Nephron progenitor cell (in vitro differentiated cells): Measurements from ENCODE around the gene IL17RB.

Experiments used
- DNase-seq: peaks from one replicate; pipeline ENCODE4 v3.0.0; 2021
- H3K27ac Mint-ChIP-seq: 2 replicates; pipeline ENCODE4 v1.8.0; 2021; ENCODE audit warnings: mild to moderate bottlenecking, moderate library complexity, mixed read lengths
- H3K27me3 Mint-ChIP-seq: 2 replicates; pipeline ENCODE4 v1.8.0; 2021; ENCODE audit warnings: mild to moderate bottlenecking, low read depth, mixed read lengths; ENCODE audit not compliant: poor library complexity
- H3K36me3 Mint-ChIP-seq: 2 replicates; pipeline ENCODE4 v1.8.0; 2021; ENCODE audit warnings: low read depth, mixed read lengths
- H3K4me1 Mint-ChIP-seq: 2 replicates; pipeline ENCODE4 v1.8.0; 2021; ENCODE audit warnings: mixed read lengths
- H3K4me3 Mint-ChIP-seq: 2 replicates; pipeline ENCODE4 v1.8.0; 2021; ENCODE audit warnings: mild to moderate bottlenecking, moderate library complexity, mixed read lengths
- H3K9me3 Mint-ChIP-seq: 2 replicates; pipeline ENCODE4 v1.8.0; 2021; ENCODE audit warnings: mild to moderate bottlenecking, moderate library complexity, mixed read lengths
- TF ChIP-seq, protein P1 (sequence below): fragments of 200-600 bp; sonication (generic); IDR thresholded peaks from 2 replicates; pipeline ENCODE4 v1.5.0; 2021; ENCODE audit warnings: antibody characterized with exemption

Gene IL17RB

DNA sequence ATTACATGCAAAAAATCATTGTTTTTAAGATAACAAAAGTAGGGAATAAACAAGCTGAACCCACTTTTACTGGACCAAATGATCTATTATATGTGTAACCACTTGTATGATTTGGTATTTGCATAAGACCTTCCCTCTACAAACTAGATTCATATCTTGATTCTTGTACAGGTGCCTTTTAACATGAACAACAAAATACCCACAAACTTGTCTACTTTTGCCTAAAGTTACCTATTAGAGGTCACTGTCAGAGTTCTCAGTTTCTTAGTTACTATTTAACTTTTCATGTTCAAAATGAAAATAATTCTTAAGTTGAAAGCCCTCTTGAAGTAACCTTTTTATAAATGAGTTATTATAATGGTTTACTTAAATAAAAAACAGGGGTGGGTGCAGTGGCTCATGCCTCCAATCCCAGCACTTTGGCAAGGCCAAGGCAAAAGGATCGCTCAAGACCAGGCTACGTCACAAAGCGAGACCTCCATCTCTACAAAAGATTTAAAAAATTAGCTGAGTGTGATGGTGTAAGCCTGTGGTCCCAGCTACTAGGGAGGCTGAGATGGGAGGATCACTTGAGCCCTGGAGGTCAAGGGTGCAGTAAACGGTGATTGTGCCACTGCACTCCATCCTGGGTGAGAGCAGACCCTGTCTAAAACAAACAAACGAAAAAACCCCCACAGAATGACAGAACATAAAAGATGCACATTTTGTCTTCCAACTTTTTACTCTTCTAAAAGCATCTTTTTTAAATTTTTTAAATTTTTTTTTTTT, 19.5 kb downstream of the IL17RB start:
- Mint-ChIP-seq H3K4me1 (peaks cover 6% of the 10 kb centered on the region), H3K27ac (no peak overlapping the region), H3K36me3 (peaks cover 71% of the 10 kb centered on the region), H3K9me3 (no peaks in the 10 kb centered on the region), H3K4me3 (no peak overlapping the region), H3K27me3 (no peaks in the 10 kb centered on the region)
- DNase-seq, result no peak
- TF ChIP-seq, protein P1, sequence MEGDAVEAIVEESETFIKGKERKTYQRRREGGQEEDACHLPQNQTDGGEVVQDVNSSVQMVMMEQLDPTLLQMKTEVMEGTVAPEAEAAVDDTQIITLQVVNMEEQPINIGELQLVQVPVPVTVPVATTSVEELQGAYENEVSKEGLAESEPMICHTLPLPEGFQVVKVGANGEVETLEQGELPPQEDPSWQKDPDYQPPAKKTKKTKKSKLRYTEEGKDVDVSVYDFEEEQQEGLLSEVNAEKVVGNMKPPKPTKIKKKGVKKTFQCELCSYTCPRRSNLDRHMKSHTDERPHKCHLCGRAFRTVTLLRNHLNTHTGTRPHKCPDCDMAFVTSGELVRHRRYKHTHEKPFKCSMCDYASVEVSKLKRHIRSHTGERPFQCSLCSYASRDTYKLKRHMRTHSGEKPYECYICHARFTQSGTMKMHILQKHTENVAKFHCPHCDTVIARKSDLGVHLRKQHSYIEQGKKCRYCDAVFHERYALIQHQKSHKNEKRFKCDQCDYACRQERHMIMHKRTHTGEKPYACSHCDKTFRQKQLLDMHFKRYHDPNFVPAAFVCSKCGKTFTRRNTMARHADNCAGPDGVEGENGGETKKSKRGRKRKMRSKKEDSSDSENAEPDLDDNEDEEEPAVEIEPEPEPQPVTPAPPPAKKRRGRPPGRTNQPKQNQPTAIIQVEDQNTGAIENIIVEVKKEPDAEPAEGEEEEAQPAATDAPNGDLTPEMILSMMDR, result no peak

DNA sequence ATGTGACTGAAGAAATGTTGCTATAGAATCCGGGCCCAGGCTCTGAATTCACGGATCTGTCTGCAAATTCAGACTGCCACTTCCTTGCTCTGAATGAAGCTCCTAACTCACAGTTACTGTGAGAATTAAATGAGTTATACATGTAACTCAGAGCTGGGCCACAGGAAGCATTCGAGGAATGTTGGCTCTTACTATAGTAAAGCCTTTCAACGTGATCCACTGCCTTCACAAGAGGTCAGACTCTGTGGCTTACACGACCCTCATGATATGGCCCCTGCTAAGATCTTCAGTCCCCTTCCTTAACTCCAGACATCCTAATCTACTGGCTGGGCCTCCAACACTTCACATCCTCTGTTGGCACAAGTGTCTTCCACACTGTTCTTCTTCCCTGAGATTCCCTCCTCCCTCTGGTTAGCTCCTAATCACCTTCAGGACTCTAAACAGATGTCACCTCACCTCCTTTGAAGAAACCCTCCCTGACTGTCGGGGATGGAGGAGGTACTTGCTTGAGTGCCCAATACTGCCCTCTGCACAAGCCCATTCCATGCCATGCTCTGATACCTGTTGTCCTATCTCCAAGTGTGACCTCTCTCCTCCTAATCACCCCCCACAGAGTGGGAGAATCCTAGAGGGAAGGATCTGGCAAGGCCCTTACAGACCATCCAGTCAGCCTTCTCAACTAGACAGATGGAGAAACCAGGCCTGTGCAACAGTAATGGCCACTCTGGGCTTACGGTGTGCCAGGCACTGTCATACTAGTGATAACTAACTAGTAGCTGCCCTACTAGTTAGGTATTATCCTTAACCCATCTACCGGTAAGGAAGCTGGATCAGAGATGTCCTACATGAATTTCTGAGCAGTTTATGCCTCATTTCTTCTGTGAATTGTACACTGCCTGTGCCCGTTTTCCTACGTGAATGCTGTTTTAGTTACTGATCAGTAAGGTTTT, 34.3 kb downstream of the IL17RB start:
- H3K36me3 Mint-ChIP-seq, result peaks cover 48% of the 10 kb centered on the region
- no peak for DNase-seq
- peak overlapping the region; percentile 95 for H3K4me3 Mint-ChIP-seq
- H3K9me3 Mint-ChIP-seq, result no peaks in the 10 kb centered on the region
- H3K27me3 Mint-ChIP-seq, result peaks cover 3% of the 10 kb centered on the region
- H3K27ac Mint-ChIP-seq, result peak overlapping the region; percentile 70
- peaks cover 20% of the 10 kb centered on the region for H3K4me1 Mint-ChIP-seq
- TF ChIP-seq, protein P1, result no peak

DNA sequence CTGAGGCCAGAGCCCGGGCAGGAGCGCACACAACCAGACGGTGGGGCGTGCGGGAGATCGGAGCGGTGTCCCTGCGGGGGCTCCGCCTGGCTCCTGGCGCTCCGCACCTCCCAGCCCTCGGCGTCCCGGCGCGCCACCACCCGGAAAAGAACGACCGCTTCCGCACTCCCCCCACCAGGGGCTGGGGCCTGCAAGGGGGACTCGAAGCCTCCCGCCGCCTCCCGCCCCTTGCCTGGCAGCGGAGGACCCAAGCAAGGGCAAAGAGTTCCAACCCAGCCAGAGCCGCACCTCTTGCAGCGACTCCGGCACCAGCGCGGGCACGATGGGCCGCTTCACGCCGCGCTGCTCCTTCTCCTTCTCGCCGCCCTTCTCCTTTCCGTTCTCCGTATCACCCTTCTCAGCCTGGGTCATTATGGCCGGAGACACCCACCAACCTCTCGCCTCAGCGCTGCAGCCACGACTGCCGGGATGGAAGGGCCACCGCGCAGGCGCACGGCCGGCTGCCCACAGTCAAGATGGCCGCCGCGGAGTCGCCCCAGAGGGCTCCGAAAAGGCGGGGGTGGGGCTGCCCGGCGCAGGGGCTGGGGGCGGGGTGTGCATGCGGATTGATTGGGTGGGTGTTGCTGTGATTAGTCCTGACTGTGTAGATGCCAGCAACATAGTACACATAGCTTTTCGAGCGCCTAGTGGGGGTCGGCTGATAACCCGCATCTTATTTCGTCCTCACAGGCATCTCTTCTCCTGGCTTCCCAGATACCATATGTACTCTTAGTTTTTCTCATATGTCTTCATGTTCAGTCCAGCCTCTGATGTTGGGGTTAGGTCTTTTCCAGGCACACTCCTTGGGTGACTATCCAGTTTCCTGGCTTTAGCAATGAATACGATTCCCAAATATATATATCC, 35.6 kb downstream of the IL17RB start, which contains the start of gene ACTR8:
Gene ACTR8 (minus strand): TSS at position 462 of the 903 bp plus-strand sequence. CDS start 51 bp downstream, at position 411.
- Mint-ChIP-seq H3K27me3 (peaks cover 3% of the 10 kb centered on the region), H3K4me1 (peaks cover 20% of the 10 kb centered on the region), H3K9me3 (no peaks in the 10 kb centered on the region), H3K36me3 (peaks cover 46% of the 10 kb centered on the region), H3K4me3 (peak within 1 kb of the TSS; percentile 95), H3K27ac (peak within 1 kb of the TSS; percentile 98)
- peak; percentile 92 for DNase-seq
- TF ChIP-seq, protein P1, result no peak

DNA sequence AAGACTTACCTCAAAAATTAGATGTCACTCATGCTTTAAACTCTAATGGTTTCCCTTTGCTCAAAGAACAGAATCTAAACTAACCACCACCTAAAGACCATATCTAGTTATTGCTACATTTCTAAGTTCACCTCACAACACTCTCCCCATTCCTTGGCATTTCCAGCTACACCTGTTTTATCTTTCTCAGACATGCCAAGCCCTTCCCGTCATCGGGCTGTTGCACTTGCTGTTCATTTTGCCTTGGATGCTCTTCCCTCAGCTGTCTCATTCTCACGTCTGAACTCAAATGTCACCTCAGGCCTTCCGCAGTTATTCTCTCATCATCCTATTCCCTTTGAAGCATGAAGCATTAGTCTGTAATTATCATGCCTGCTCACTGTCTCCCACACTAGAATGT, 36.6 kb downstream of the IL17RB start:
- Mint-ChIP-seq H3K27ac (no peak overlapping the region), H3K9me3 (no peaks in the 10 kb centered on the region)
- TF ChIP-seq, protein P1, result no peak

DNA sequence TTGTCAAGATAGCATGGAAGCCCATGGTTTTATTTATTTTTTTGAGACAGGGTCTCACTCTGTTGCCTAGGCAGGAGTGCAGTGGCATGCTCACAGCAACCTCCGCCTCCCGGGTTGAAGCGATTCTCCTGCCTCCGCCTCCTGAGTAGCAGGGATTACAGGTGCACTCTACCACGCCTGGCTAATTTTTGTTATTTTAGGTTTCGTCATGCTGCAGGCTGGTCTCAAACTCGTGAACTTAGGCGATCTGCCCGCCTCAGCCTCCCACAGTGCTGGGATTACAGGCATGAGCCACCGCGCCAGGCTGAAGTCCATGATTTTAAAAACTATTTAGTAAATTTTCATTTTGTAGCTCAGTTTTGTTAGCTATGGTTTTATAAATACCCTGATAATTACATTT, 38.3 kb downstream of the IL17RB start:
- no peak for DNase-seq
- Mint-ChIP-seq H3K4me3 (no peak overlapping the region), H3K36me3 (peaks cover 39% of the 10 kb centered on the region), H3K4me1 (peaks cover 26% of the 10 kb centered on the region), H3K27ac (no peak overlapping the region), H3K9me3 (no peaks in the 10 kb centered on the region), H3K27me3 (peaks cover 3% of the 10 kb centered on the region)
- TF ChIP-seq, protein P1, result no peak

More for the DNA sequence above, 36.6 kb downstream of the IL17RB start:
- Mint-ChIP-seq H3K36me3 (peaks cover 40% of the 10 kb centered on the region), H3K27me3 (peaks cover 3% of the 10 kb centered on the region), H3K4me3 (peak overlapping the region; percentile 95), H3K4me1 (peaks cover 20% of the 10 kb centered on the region)
- DNase-seq, result no peak
